Right forelimb (tissue), 1 donor: Measurements from ENCODE around the gene SOAT2.
"Not testable (repeated sequence)": the region's sequence is repeated elsewhere in the genome, so short reads cannot be mapped to it uniquely, and the experiment has no call there.

Experiments used
- DNase-seq: peaks from one replicate; pipeline ENCODE4 v3.0.0-alpha.2; 2018

SOAT2 gene

DNA sequence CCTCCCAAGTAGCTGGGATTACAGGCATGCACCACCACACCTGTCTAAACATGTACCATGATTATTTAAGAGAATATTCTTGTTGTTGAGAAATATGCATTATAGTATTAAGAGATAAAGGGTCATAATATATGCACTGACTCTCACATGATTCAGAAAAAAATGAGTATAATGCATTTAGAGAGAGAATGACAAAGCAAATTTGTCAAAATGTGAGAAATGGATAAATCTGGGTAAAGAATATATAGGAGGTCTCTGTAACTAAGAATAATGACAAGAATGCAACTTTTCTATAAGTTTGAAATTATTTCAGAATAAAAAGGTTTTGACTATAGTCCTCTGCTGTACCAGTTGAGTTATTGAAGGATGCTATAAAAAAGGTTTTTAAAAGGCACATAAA is 49.1 kb downstream of the SOAT2 start:
- DNase-seq = no peak

GRCh38 chr12:53159195-53159839 is 56.0 kb downstream of the SOAT2 start:
- DNase-seq = peak; percentile 85

DNA sequence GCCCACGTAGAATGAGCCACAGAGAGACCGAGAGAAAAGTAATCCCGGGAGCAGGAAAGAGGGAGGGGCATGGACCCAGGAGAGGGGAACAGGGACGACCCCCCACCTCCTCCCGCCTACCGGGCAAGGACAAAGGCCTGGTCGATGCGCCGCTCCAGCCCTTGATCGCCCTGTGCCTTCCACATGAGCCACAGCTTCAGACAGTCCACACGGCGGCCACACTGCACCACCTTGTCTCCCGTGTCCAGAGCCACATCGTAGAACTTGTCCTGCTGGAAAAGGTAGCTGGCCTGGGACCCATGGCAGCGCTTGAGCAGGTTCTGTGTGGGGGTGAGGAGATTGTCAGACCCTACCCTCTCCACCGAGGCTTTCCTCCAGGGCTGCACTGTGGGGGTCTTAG is 56.7 kb downstream of the SOAT2 start:
- DNase-seq = no peak

- no peak for DNase-seq
These were observed 57.4 kb downstream of the SOAT2 start for GRCh38 chr12:53160673-53161072.

DNA sequence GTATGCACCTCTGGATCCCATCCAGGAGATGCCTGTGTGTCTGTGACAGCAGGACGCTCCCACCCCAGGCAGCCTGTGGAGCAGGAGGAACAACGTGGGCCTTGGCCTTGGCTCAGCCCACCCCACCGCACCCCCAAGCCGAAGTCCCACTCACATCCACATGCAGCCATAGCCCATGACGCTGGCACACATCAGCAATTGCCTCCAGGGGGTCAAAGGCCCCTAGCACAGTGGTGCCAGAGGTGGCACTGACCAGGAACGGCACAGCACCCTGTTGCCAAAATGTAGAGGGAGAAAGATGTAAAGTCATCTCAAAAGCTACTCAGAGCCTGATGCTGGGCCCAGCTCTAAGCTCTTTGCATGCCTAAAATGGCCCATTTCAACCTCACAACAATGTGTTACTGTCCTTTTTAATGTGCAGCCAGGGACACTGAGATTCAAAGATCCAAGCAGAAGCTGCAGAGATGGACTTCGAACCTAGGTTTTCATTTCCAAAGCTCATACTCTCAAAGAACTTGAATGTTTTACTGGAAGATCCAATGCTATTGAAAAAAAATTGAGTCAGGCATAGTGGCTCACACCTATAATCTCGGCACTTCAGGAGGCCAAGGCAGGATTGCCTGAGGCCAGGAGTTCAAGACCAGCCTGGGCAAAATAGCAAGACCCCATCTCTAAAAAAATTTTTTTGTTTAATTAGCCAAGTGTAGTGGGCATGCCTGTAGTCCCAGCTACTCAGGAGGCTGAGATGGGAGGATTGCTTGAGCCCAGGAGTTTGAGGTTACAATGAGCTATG is 58.0 kb downstream of the SOAT2 start:
- DNase-seq = no peak

GRCh38 chr12:53163008-53163407 is 59.7 kb downstream of the SOAT2 start:
- DNase-seq = not testable (repeated sequence)

DNA sequence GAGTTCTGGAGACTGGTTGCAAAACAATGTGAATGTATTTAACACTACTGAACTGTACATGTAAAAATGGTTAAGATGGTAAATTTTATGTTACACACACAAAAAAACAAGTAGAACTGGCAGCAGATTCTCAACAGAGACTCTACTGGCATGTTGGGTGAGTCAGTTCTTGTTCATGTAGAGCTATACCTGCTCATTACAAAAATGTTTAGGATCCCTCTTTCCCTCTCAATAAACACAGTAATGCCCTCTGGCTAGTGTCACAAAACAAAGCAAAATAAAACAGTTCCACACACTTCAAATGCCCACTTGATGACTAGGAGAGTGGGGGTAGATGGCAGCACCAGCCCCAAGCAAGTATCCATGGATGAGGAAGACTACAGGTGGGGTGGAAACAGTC is 63.6 kb downstream of the SOAT2 start:
- DNase-seq = no peak

GRCh38 chr12:53169644-53170043 is 66.4 kb downstream of the SOAT2 start:
- DNase-seq = no peak

GRCh38 chr12:53170215-53170614 is 66.9 kb downstream of the SOAT2 start:
- no peak for DNase-seq

DNA sequence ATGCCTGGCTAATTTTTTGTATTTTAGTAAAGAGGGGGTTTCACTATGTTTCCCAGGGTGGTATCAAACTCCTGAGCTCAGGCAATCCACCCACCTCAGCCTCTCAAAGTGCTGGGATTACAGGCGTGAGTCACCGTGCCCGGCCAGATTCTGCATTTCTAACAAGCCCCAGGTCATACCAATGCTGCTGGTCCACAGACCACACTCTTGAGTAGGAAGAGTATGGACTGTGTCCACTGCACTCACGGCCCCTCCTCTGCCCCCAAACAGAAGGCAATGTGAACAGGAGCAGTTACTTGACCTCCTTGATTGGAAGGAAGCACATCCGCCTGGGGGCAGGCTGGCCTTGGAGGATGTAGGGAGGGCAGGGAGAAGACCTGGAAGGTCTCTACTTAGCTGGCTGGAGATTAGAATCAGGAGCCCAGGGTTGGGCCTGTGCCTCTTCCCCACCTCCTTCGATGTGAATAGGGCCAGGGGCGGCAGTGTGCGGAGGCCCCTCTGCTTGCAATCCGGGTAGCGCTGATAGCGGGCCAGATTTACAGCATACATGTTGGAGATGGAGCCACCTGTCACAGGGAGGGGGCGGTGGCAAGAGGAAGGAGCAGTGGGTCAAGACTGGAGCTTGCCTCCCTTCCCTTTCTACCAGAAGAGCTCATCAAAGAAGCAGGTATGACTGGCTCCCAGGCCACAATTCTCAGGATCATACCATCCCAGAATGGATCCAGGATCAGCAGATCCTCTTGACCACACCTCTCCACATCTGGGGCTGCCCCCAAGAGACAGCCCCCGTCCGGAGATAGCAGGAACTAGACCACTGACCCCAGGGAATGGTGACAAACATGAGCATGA is 67.8 kb downstream of the SOAT2 start:
- DNase-seq = no peak

- DNase-seq = no peak
These were observed 68.5 kb downstream of the SOAT2 start for GRCh38 chr12:53171725-53172329.

DNA sequence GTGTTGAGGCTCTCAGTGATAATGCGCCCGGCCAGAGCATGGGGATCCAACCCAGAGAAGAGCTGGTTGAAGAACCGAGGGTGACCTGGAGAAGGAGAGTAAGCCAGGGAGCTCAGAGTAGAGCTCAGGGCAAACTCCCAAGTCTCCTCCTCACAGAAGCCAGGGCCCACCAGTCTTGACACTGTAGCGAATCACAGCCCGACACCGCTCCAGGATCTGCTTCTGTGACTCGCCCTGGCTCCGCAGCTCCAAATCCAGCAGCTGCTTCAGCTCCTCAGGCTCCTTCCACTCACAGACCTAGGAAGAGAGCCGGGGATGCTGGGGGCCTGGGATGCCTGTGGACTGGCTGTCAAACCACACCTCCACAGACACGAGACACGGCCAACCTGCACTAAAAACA is 69.1 kb downstream of the SOAT2 start:
- no peak for DNase-seq

- DNase-seq = no peak
These were observed 69.9 kb downstream of the SOAT2 start for GRCh38 chr12:53173085-53173715.
